Duodenal mucosa (tissue), 2 donors: Measurements from ENCODE around the gene GSTA2.

Experiments
- H3K27ac ChIP-seq: one replicate; pipeline ENCODE4 v1.7.0; 2013; ENCODE audit warnings: low read depth, low read length
- H3K27me3 ChIP-seq, 2 donors: one replicate each; pipeline ENCODE4 v1.7.0; 2013; ENCODE audit warnings: low read length in 2 of 2, control low read depth in 1 of 2; ENCODE audit not compliant: insufficient read depth in 2 of 2, control insufficient read depth in 1 of 2
- H3K36me3 ChIP-seq, 2 donors: one replicate each; pipeline ENCODE4 v1.7.0; 2013; ENCODE audit warnings: low read length in 2 of 2, control low read depth in 1 of 2; ENCODE audit not compliant: insufficient read depth in 2 of 2, control insufficient read depth in 1 of 2
- H3K4me1 ChIP-seq, 2 donors: one replicate each; pipeline ENCODE4 v1.7.0; 2013; ENCODE audit warnings: low read length in 2 of 2, control low read depth in 1 of 2; ENCODE audit not compliant: insufficient read depth in 2 of 2, control insufficient read depth in 1 of 2
- H3K4me3 ChIP-seq, 2 donors: one replicate each; pipeline ENCODE4 v1.7.0; 2013; ENCODE audit warnings: low read length in 2 of 2, low read depth in 1 of 2
- H3K9ac ChIP-seq, 2 donors: one replicate each; pipeline ENCODE4 v1.7.0; 2013; ENCODE audit warnings: low read length in 2 of 2, low read depth in 1 of 2
- H3K9me3 ChIP-seq, 2 donors: one replicate each; pipeline ENCODE4 v1.7.0; 2013; ENCODE audit warnings: low read length in 2 of 2, control low read depth in 1 of 2; ENCODE audit not compliant: control insufficient read depth in 1 of 2

The GSTA2 gene

GRCh38 chr6:52741872-52742271, 21.4 kb downstream of the GSTA2 start:
- no peak overlapping the region for H3K27ac ChIP-seq
- no peak overlapping the region for H3K4me3 ChIP-seq
- peaks cover 0 to 4% of the 10 kb centered on the region in 2 donors for H3K9me3 ChIP-seq
- H3K36me3 ChIP-seq: no peaks in the 10 kb centered on the region
- peaks cover 6 to 11% of the 10 kb centered on the region in 2 donors for H3K4me1 ChIP-seq
- H3K27me3 ChIP-seq: no peaks in the 10 kb centered on the region
- H3K9ac ChIP-seq: no peak overlapping the region

- peaks cover 10 to 12% of the 10 kb centered on the region in 2 donors for H3K4me1 ChIP-seq
- H3K27ac ChIP-seq: no peak overlapping the region
- H3K27me3 ChIP-seq: no peaks in the 10 kb centered on the region
- H3K9me3 ChIP-seq: peaks cover 0 to 4% of the 10 kb centered on the region in 2 donors
- H3K9ac ChIP-seq: no peak overlapping the region
- H3K4me3 ChIP-seq: no peak overlapping the region
- no peaks in the 10 kb centered on the region for H3K36me3 ChIP-seq
Measured at GRCh38 chr6:52739627-52740026, 23.6 kb downstream of the GSTA2 start.

GRCh38 chr6:52739134-52739533, 24.1 kb downstream of the GSTA2 start:
- Histone ChIP-seq H3K4me1 (peaks cover 15 to 17% of the 10 kb centered on the region in 2 donors), H3K9me3 (peaks cover 0 to 4% of the 10 kb centered on the region in 2 donors), H3K27ac (no peak overlapping the region), H3K4me3 (no peak overlapping the region), H3K9ac (no peak overlapping the region), H3K36me3 (no peaks in the 10 kb centered on the region), H3K27me3 (no peaks in the 10 kb centered on the region)

GRCh38 chr6:52736145-52736544, 27.1 kb downstream of the GSTA2 start:
- peaks cover 0 to 4% of the 10 kb centered on the region in 2 donors for H3K9me3 ChIP-seq
- no peaks in the 10 kb centered on the region for H3K27me3 ChIP-seq
- no peaks in the 10 kb centered on the region for H3K36me3 ChIP-seq
- peaks cover 23 to 26% of the 10 kb centered on the region in 2 donors for H3K4me1 ChIP-seq
- no peak overlapping the region for H3K4me3 ChIP-seq
- H3K27ac ChIP-seq: no peak overlapping the region
- no peak overlapping the region for H3K9ac ChIP-seq

GRCh38 chr6:52735071-52735470, 28.2 kb downstream of the GSTA2 start:
- Histone ChIP-seq H3K4me1 (peaks cover 23 to 26% of the 10 kb centered on the region in 2 donors), H3K9ac (no peak overlapping the region), H3K27ac (no peak overlapping the region), H3K36me3 (no peaks in the 10 kb centered on the region), H3K27me3 (no peaks in the 10 kb centered on the region), H3K4me3 (peak overlapping the region in 1 of 2 donors; percentile 24), H3K9me3 (no peaks in the 10 kb centered on the region)

- H3K27ac ChIP-seq: no peak overlapping the region
- H3K9ac ChIP-seq: no peak overlapping the region
- H3K4me1 ChIP-seq: peaks cover 23 to 27% of the 10 kb centered on the region in 2 donors
- H3K36me3 ChIP-seq: no peaks in the 10 kb centered on the region
- no peaks in the 10 kb centered on the region for H3K9me3 ChIP-seq
- H3K4me3 ChIP-seq: no peak overlapping the region
- no peaks in the 10 kb centered on the region for H3K27me3 ChIP-seq
Measured at GRCh38 chr6:52734072-52734471, 29.2 kb downstream of the GSTA2 start.

- H3K27ac ChIP-seq: no peak overlapping the region
- no peaks in the 10 kb centered on the region for H3K9me3 ChIP-seq
- H3K4me1 ChIP-seq: peaks cover 23 to 27% of the 10 kb centered on the region in 2 donors
- no peaks in the 10 kb centered on the region for H3K27me3 ChIP-seq
- no peak overlapping the region for H3K4me3 ChIP-seq
- no peak overlapping the region for H3K9ac ChIP-seq
- no peaks in the 10 kb centered on the region for H3K36me3 ChIP-seq
Measured at GRCh38 chr6:52733172-52733571, 30.1 kb downstream of the GSTA2 start.

GRCh38 chr6:52731719-52732118, 31.6 kb downstream of the GSTA2 start:
- no peak overlapping the region for H3K27ac ChIP-seq
- H3K9ac ChIP-seq: no peak overlapping the region
- no peak overlapping the region for H3K4me3 ChIP-seq
- peaks cover 23 to 29% of the 10 kb centered on the region in 2 donors for H3K4me1 ChIP-seq
- H3K27me3 ChIP-seq: no peaks in the 10 kb centered on the region
- H3K36me3 ChIP-seq: no peaks in the 10 kb centered on the region
- no peaks in the 10 kb centered on the region for H3K9me3 ChIP-seq

GRCh38 chr6:52729576-52729975, 33.7 kb downstream of the GSTA2 start:
- Histone ChIP-seq H3K27ac (no peak overlapping the region), H3K27me3 (no peaks in the 10 kb centered on the region), H3K4me3 (no peak overlapping the region), H3K9ac (no peak overlapping the region), H3K36me3 (no peaks in the 10 kb centered on the region), H3K4me1 (peaks cover 26 to 31% of the 10 kb centered on the region in 2 donors), H3K9me3 (no peaks in the 10 kb centered on the region)

- Histone ChIP-seq H3K4me3 (no peak overlapping the region), H3K9me3 (no peaks in the 10 kb centered on the region)
Measured at GRCh38 chr6:52728394-52728793, 34.9 kb downstream of the GSTA2 start.

GRCh38 chr6:52727908-52728307, 35.4 kb downstream of the GSTA2 start:
- Histone ChIP-seq H3K4me3 (no peak overlapping the region), H3K27me3 (no peaks in the 10 kb centered on the region), H3K9ac (no peak overlapping the region), H3K27ac (no peak overlapping the region), H3K9me3 (no peaks in the 10 kb centered on the region), H3K36me3 (no peaks in the 10 kb centered on the region), H3K4me1 (peaks cover 18 to 25% of the 10 kb centered on the region in 2 donors)

More at GRCh38 chr6:52728394-52728793, 34.9 kb downstream of the GSTA2 start:
- no peaks in the 10 kb centered on the region for H3K36me3 ChIP-seq
- no peaks in the 10 kb centered on the region for H3K27me3 ChIP-seq
- peaks cover 22 to 28% of the 10 kb centered on the region in 2 donors for H3K4me1 ChIP-seq
- H3K27ac ChIP-seq: no peak overlapping the region
- H3K9ac ChIP-seq: no peak overlapping the region
